ENCODE data around the gene SNAPC2. TPM values are rescaled to one million over a fixed set of nuclear protein-coding genes. Genes with fewer than 3 reads are reported as not detected.

The SNAPC2 gene
- total and polyA plus RNA-seq, 2 of the 13 experiments (the other 11 are each of a cell fraction or from before 2014, with no cell fraction given), result 10.2 to 12.7 TPM

DNA sequence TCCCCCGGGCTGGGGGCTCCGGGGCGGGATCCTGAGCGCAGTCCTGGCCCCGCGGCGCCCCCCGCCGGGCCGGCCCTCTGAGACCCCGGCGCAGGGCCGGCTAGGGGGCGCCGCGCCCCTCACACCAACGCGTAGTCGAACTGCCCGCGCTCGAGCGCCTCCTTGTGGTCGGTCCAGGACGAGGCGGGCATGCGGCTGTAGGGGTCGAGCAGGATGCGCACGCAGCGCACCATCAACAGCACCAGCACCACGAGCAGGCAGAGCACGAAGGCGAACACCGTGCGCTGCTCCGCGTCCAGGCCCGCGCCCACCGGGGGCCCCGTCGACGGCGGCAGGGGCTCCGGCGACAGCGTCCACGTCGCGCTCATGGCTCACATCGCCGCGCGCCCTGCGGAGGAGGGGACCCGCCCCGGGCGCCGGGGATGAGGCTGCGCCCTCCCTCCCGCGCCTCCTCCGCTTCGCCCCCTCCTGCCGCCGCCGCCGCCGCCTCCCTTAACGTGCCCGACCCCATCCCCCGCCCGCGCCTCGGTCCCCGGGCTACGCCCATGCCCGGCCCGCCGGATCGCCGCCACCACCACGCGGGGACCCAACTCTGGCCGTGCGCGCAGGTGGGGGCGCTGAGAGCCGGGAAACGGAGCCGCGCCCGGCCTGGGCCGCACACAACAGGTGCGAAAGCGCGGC, 5.2 kb downstream of the SNAPC2 start (continued):
- TF ChIP-seq, protein P1, sequence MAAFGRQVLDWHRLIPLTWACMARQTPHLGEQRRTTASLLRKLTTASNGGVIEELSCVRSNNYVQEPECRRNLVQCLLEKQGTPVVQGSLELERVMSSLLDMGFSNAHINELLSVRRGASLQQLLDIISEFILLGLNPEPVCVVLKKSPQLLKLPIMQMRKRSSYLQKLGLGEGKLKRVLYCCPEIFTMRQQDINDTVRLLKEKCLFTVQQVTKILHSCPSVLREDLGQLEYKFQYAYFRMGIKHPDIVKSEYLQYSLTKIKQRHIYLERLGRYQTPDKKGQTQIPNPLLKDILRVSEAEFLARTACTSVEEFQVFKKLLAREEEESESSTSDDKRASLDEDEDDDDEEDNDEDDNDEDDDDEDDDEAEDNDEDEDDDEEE (CRISPR knock-in tag; IDR thresholded peaks at IDR 0.05), result no peak
- TF ChIP-seq, protein P2, sequence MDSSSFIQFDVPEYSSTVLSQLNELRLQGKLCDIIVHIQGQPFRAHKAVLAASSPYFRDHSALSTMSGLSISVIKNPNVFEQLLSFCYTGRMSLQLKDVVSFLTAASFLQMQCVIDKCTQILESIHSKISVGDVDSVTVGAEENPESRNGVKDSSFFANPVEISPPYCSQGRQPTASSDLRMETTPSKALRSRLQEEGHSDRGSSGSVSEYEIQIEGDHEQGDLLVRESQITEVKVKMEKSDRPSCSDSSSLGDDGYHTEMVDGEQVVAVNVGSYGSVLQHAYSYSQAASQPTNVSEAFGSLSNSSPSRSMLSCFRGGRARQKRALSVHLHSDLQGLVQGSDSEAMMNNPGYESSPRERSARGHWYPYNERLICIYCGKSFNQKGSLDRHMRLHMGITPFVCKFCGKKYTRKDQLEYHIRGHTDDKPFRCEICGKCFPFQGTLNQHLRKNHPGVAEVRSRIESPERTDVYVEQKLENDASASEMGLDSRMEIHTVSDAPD (CRISPR knock-in tag; IDR thresholded peaks at IDR 0.05), result 0 out of 2 replicates have a peak, but pooled peaks have one; percentile 14
- TF ChIP-seq ZSCAN20 (CRISPR knock-in tag; IDR thresholded peaks at IDR 0.05; ENCODE audit: borderline replicate concordance) (0 out of 2 replicates have a peak, but pooled peaks have one; percentile 67), GFI1 (CRISPR knock-in tag; IDR thresholded peaks at IDR 0.05; ENCODE audit: borderline replicate concordance) (no peak), ZNF766 (CRISPR knock-in tag; IDR thresholded peaks at IDR 0.05; ENCODE audit: borderline replicate concordance) (peak; percentile 85; the same call in 1 of the 2 replicates), KDM3A (CRISPR knock-in tag; IDR thresholded peaks at IDR 0.05; ENCODE audit: low read depth) (no peak), SMAD9 (CRISPR knock-in tag; IDR thresholded peaks at IDR 0.05) (peak; percentile 71; the same call in 1 of the 2 replicates), SP5 (CRISPR knock-in tag; IDR thresholded peaks at IDR 0.05; ENCODE audit: borderline replicate concordance, low read depth) (no peak), FIP1L1 (IDR thresholded peaks at IDR 0.05; ENCODE audit: borderline replicate concordance, insufficient read depth, low read depth, low read length) (no peak), FOXA3 (CRISPR knock-in tag; IDR thresholded peaks at IDR 0.05) (peak; percentile 29; the same call in 1 of the 2 replicates), SOX6 (IDR thresholded peaks at IDR 0.05) (no peak), SOX6 (CRISPR knock-in tag; IDR thresholded peaks at IDR 0.05) (no peak)
- TF ChIP-seq, protein P3, sequence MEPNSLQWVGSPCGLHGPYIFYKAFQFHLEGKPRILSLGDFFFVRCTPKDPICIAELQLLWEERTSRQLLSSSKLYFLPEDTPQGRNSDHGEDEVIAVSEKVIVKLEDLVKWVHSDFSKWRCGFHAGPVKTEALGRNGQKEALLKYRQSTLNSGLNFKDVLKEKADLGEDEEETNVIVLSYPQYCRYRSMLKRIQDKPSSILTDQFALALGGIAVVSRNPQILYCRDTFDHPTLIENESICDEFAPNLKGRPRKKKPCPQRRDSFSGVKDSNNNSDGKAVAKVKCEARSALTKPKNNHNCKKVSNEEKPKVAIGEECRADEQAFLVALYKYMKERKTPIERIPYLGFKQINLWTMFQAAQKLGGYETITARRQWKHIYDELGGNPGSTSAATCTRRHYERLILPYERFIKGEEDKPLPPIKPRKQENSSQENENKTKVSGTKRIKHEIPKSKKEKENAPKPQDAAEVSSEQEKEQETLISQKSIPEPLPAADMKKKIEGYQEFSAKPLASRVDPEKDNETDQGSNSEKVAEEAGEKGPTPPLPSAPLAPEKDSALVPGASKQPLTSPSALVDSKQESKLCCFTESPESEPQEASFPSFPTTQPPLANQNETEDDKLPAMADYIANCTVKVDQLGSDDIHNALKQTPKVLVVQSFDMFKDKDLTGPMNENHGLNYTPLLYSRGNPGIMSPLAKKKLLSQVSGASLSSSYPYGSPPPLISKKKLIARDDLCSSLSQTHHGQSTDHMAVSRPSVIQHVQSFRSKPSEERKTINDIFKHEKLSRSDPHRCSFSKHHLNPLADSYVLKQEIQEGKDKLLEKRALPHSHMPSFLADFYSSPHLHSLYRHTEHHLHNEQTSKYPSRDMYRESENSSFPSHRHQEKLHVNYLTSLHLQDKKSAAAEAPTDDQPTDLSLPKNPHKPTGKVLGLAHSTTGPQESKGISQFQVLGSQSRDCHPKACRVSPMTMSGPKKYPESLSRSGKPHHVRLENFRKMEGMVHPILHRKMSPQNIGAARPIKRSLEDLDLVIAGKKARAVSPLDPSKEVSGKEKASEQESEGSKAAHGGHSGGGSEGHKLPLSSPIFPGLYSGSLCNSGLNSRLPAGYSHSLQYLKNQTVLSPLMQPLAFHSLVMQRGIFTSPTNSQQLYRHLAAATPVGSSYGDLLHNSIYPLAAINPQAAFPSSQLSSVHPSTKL (CRISPR knock-in tag; IDR thresholded peaks at IDR 0.05), result no peak
- TF ChIP-seq, protein P4, sequence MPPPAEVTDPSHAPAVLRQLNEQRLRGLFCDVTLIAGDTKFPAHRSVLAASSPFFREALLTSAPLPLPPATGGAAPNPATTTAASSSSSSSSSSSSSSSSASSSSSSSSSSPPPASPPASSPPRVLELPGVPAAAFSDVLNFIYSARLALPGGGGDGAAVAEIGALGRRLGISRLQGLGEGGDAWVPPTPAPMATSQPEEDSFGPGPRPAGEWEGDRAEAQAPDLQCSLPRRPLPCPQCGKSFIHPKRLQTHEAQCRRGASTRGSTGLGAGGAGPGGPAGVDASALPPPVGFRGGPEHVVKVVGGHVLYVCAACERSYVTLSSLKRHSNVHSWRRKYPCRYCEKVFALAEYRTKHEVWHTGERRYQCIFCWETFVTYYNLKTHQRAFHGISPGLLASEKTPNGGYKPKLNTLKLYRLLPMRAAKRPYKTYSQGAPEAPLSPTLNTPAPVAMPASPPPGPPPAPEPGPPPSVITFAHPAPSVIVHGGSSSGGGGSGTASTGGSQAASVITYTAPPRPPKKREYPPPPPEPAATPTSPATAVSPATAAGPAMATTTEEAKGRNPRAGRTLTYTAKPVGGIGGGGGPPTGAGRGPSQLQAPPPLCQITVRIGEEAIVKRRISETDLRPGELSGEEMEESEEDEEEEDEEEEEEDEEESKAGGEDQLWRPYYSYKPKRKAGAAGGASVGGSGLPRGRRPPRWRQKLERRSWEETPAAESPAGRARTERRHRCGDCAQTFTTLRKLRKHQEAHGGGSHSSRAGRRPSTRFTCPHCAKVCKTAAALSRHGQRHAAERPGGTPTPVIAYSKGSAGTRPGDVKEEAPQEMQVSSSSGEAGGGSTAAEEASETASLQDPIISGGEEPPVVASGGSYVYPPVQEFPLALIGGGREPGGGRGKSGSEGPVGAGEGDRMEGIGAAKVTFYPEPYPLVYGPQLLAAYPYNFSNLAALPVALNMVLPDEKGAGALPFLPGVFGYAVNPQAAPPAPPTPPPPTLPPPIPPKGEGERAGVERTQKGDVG (CRISPR knock-in tag; IDR thresholded peaks at IDR 0.05; ENCODE audit: borderline replicate concordance), result no peak
- TF ChIP-seq, protein P5, sequence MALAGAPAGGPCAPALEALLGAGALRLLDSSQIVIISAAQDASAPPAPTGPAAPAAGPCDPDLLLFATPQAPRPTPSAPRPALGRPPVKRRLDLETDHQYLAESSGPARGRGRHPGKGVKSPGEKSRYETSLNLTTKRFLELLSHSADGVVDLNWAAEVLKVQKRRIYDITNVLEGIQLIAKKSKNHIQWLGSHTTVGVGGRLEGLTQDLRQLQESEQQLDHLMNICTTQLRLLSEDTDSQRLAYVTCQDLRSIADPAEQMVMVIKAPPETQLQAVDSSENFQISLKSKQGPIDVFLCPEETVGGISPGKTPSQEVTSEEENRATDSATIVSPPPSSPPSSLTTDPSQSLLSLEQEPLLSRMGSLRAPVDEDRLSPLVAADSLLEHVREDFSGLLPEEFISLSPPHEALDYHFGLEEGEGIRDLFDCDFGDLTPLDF (CRISPR knock-in tag; IDR thresholded peaks at IDR 0.05), result no peak
